Hematopoietic multipotent progenitor cell treated with erythropoietin and hydrocortisone succinate and interleukin-3 and kit ligand, for 15 days (in vitro differentiated cells): Measurements from ENCODE around the gene CAPG.
"Not testable (repeated sequence)": the region's sequence is repeated elsewhere in the genome, so short reads cannot be mapped to it uniquely, and the experiment has no call there.

Source experiments
- DNase-seq: peaks from one replicate; pipeline ENCODE4 v3.0.0-alpha.2; 2015; ENCODE audit warnings: low spot score

CAPG gene

GRCh38 chr2:85420536-85421259, 10.5 kb upstream of the CAPG start:
- DNase-seq = peak; percentile 84

- no peak for DNase-seq
Observed at GRCh38 chr2:85419009-85419675, 9.0 kb upstream of the CAPG start.

GRCh38 chr2:85418132-85419008, 8.2 kb upstream of the CAPG start, which contains the start of gene SH2D6:
Gene SH2D6, plus strand, starts transcription at chr2:85418714. Its CDS starts 10,752 bp downstream, at chr2:85429466.
- DNase-seq = peak; percentile 84

- DNase-seq = no peak
Observed at GRCh38 chr2:85415980-85416650, 5.9 kb upstream of the CAPG start.

- DNase-seq = no peak
Observed at GRCh38 chr2:85414761-85415553, 4.8 kb upstream of the CAPG start.

GRCh38 chr2:85414421-85414759, 4.2 kb upstream of the CAPG start:
- DNase-seq = not testable (repeated sequence)

GRCh38 chr2:85413592-85414420, 3.6 kb upstream of the CAPG start:
- DNase-seq = no peak

GRCh38 chr2:85411405-85411748, 1.2 kb upstream of the CAPG start:
- DNase-seq = no peak

GRCh38 chr2:85410584-85411404, 628 bp upstream of the CAPG start:
- no peak for DNase-seq

GRCh38 chr2:85405201-85406059, 4.7 kb downstream of the CAPG start:
- no peak for DNase-seq

- DNase-seq = no peak
Observed at GRCh38 chr2:85401844-85402243, 8.3 kb downstream of the CAPG start.

- DNase-seq = no peak
Observed at GRCh38 chr2:85401464-85401805, 8.7 kb downstream of the CAPG start.

- no peak for DNase-seq
Observed at GRCh38 chr2:85400541-85401463, 9.4 kb downstream of the CAPG start.

- no peak for DNase-seq
Observed at GRCh38 chr2:85400023-85400422, 10.1 kb downstream of the CAPG start.

GRCh38 chr2:85399183-85399455, 11.0 kb downstream of the CAPG start:
- DNase-seq = no peak

- DNase-seq = no peak
Observed at GRCh38 chr2:85398426-85399182, 11.6 kb downstream of the CAPG start.

- DNase-seq = no peak
Observed at GRCh38 chr2:85397925-85398331, 12.2 kb downstream of the CAPG start.
